ENCODE results near the gene SLC44A3. TPM values are rescaled to one million over a fixed set of nuclear protein-coding genes. Genes with fewer than 3 reads are reported as not detected.

The SLC44A3 gene
- total and polyA plus RNA-seq, 8 donors: 13.0 to 52.5 (median 23.2) TPM

- FAIRE-seq (no peak), DNase-seq (no peak), ATAC-seq (no peak)
- Histone ChIP-seq H3K9me3 (no peaks in the 10 kb centered on the region), H3K27ac (no peak overlapping the region), H3K4me1 (peaks cover 0 to 8% (median 0%) of the 10 kb centered on the region in 3 donors), H3K27me3 (no peaks in the 10 kb centered on the region), H3K36me3 (no peaks in the 10 kb centered on the region), H3K4me3 (no peak overlapping the region)
- WGBS, 2 donors: 83 to 95% methylated on average over 2 of the region's 2 CpGs
- TF ChIP-seq CTCF (IDR thresholded peaks at IDR 0.05): no peak
- intact Hi-C loops (cut with DNase I): no loop called here
Measured at GRCh38 chr1:94908965-94909364, 88.8 kb downstream of the SLC44A3 start.

DNA sequence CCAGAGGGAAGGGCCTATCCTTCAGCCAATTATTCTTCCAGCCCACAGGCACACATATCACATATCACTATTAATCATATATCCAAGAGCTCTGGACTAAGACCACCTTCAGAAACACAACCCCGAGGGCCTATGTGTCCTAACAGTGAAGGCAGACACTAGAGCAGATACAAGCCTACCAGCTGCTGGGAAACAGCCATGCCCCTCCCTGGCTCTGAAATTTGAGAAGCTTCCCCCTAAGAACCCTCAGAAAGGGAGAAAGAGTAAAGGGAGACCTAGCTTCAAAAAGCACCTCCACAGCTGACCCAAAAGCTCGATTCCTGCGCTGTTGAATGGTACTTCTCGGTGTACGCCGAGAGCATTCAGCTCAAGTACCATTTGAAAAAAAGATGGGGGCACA lies 89.3 kb downstream of the SLC44A3 start:
- Histone ChIP-seq H3K27ac (no peak overlapping the region), H3K36me3 (no peaks in the 10 kb centered on the region), H3K27me3 (no peaks in the 10 kb centered on the region), H3K4me3 (no peak overlapping the region), H3K4me1 (peaks cover 0 to 3% (median 0%) of the 10 kb centered on the region in 3 donors), H3K9me3 (no peaks in the 10 kb centered on the region)
- WGBS, 2 donors: 85 to 90% methylated on average over 6 of the region's 6 CpGs
- no peak for DNase-seq
- FAIRE-seq: no peak
- no peak for TF ChIP-seq CTCF (IDR thresholded peaks at IDR 0.05)
- intact Hi-C loops (cut with DNase I): no loop called here
- ATAC-seq: no peak

- ATAC-seq (no peak), FAIRE-seq (no peak), DNase-seq (no peak)
- Histone ChIP-seq H3K4me1 (peaks cover 0 to 3% (median 0%) of the 10 kb centered on the region in 3 donors), H3K27ac (no peak overlapping the region), H3K4me3 (no peak overlapping the region), H3K9me3 (no peaks in the 10 kb centered on the region), H3K27me3 (no peaks in the 10 kb centered on the region), H3K36me3 (no peaks in the 10 kb centered on the region)
- 70 to 75% methylated on average over 9 of the region's 9 CpGs for WGBS, 2 donors
- TF ChIP-seq CTCF (IDR thresholded peaks at IDR 0.05): no peak
- intact Hi-C loops (cut with DNase I): loop anchor here in 1 of 3 donors (10.0 kb wide), 1 partner anchor 58 kb away; no protein-coding TSS in a partner anchor
Measured at GRCh38 chr1:94912263-94913184, 92.4 kb downstream of the SLC44A3 start.

GRCh38 chr1:94917251-94917650 lies 97.1 kb downstream of the SLC44A3 start:
- 87% methylated on average over 6 of the region's 6 CpGs for WGBS, 2 donors
- Histone ChIP-seq H3K36me3 (no peaks in the 10 kb centered on the region), H3K4me3 (no peak overlapping the region), H3K9me3 (no peaks in the 10 kb centered on the region), H3K27ac (no peak overlapping the region), H3K27me3 (no peaks in the 10 kb centered on the region), H3K4me1 (peaks cover 0 to 35% (median 0%) of the 10 kb centered on the region in 3 donors)
- intact Hi-C loops (cut with DNase I): loop anchor here in 1 of 3 donors (10.0 kb wide), 1 partner anchor 62 kb away; no protein-coding TSS in a partner anchor
- DNase-seq (no peak), ATAC-seq (no peak), FAIRE-seq (no peak)
- no peak for TF ChIP-seq CTCF (IDR thresholded peaks at IDR 0.05)

All from pancreas (tissue), 10 donors.